ENCODE data around the gene LYRM2.

LYRM2 gene

DNA sequence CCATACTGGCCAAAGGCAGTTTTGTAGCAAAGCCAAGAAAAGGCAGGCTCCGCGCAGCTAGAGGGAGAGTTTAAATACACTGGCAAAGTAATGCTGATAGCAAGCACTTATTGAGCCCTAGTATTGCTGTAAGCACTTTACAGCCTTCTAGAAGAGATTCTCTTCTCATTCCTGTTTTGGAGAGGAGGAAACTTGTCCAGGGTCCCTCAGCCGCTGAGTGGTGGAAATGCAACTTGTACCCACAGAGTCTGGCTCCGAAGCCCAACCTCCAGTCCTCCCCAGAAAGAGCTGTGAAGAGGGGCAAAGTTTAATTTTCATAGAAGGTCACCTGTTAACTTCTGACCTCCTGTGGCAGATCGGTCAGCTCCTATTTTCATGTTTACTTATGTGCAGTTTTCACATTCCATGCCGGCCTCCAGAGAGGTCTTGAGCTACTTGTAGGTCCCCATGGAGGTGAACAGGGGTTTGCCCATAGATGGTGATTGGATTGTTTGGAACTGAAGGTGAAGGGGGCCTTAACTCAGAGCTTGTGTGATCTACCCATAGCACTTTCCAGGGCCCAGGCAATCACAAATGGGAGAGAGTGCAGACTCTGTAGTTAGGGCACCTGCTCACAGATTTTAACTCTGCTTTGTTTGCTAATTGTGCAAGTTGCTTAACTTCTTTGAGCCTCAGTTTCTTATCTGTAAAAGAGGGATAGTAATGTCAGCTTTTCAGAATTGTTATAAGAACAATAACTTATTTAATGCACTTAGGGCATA, 70.7 kb downstream of the LYRM2 start:
- no peak overlapping the region for H3K27ac ChIP-seq
- no peak for TF ChIP-seq ZFX (IDR thresholded peaks at IDR 0.05)
- TF ChIP-seq, protein P1, sequence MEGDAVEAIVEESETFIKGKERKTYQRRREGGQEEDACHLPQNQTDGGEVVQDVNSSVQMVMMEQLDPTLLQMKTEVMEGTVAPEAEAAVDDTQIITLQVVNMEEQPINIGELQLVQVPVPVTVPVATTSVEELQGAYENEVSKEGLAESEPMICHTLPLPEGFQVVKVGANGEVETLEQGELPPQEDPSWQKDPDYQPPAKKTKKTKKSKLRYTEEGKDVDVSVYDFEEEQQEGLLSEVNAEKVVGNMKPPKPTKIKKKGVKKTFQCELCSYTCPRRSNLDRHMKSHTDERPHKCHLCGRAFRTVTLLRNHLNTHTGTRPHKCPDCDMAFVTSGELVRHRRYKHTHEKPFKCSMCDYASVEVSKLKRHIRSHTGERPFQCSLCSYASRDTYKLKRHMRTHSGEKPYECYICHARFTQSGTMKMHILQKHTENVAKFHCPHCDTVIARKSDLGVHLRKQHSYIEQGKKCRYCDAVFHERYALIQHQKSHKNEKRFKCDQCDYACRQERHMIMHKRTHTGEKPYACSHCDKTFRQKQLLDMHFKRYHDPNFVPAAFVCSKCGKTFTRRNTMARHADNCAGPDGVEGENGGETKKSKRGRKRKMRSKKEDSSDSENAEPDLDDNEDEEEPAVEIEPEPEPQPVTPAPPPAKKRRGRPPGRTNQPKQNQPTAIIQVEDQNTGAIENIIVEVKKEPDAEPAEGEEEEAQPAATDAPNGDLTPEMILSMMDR (conservative IDR thresholded peaks at IDR 0.05), result no peak

DNA sequence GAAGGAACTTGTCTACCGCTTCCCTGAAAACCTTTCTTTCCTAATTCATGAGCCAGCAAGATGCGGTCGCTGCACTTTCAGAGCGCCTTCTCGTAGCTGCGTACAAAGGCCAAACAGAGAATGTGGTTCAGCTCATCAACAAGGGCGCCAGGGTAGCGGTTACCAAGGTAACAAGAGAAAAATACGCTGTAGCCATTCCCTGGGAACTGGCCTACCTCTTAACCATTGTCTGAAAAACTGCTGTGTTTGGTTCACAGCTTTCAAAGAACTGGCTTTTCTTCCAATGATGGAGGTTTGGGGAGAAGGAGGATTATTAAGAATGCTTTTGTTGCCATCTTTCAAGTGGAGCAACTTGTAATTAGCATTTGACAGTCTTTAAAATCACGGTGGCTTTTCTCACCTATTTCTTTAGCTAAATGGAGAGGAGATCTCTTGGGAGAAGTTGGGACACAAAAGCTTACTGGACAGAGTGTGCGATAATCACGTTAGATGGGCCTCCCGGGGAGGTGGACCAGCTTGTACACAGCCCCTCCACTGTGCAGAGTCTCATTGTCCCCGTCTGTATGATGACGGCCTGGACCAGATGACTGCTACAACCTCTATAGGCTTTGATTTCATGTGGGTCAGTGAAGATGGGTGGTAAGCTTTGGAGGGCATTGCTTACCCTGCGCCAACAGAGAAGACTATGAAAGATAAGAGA, 71.5 kb downstream of the LYRM2 start:
- no peak overlapping the region for H3K27ac ChIP-seq

GRCh38 chr6:89566008-89566800, 72.3 kb downstream of the LYRM2 start:
- no peak for TF ChIP-seq ZFX (IDR thresholded peaks at IDR 0.05)
- TF ChIP-seq, protein P1 (conservative IDR thresholded peaks at IDR 0.05), result no peak

More for the DNA sequence above, 71.5 kb downstream of the LYRM2 start:
- no peak for TF ChIP-seq ZFX (IDR thresholded peaks at IDR 0.05)
- TF ChIP-seq, protein P1 (conservative IDR thresholded peaks at IDR 0.05), result no peak

DNA sequence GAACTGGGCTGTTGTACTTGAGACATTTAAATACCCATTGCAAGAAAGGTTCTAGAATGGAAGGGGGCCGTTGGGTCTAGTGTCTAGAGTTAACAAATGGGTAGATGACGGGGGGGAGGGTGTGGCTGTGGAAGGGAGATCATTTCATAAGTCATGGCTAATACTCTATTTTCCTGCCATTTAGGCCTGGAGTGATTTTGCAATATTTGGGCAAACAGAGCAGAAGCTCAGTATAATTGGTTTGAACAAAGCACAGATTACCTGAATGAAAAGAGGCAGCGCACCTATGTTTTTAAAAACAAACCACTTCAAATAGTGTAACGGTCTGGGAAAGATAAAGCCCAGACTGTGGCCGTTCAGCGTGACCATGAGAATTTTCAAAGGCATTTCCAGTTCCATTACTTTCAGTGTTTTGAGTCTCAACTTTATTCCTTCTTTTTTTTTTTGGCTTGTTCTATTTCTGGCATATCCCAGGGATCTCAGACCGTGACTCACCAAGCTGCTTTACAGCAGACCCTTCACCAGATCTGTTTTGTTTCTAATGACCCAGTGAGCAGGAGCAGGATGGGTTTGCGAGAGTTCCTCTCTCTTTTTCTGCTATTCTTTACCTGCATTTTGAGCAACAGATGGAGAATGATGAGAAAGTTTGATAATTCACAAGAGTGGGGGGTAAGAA, 73.7 kb downstream of the LYRM2 start:
- H3K27ac ChIP-seq, result no peak overlapping the region
- TF ChIP-seq, protein P1 (conservative IDR thresholded peaks at IDR 0.05), result no peak
- no peak for TF ChIP-seq ZFX (IDR thresholded peaks at IDR 0.05)

More at GRCh38 chr6:89566008-89566800, 72.3 kb downstream of the LYRM2 start:
- H3K27ac ChIP-seq, result no peak overlapping the region

GRCh38 chr6:89563866-89564265, 74.7 kb downstream of the LYRM2 start:
- no peak overlapping the region for H3K27ac ChIP-seq
- TF ChIP-seq ZFX (IDR thresholded peaks at IDR 0.05), result no peak
- TF ChIP-seq, protein P1 (conservative IDR thresholded peaks at IDR 0.05), result no peak

- no peak for TF ChIP-seq ZFX (IDR thresholded peaks at IDR 0.05)
- TF ChIP-seq, protein P1 (conservative IDR thresholded peaks at IDR 0.05), result no peak
These were observed 76.2 kb downstream of the LYRM2 start for GRCh38 chr6:89562093-89562973.

More at GRCh38 chr6:89562093-89562973, 76.2 kb downstream of the LYRM2 start:
- H3K27ac ChIP-seq, result no peak overlapping the region

Measured in C4-2B (cell line).